AG04449 (cell line): Measurements from ENCODE around the gene CHD5.

ENCODE experiments used
- CTCF ChIA-PET: fragments of 350-600 bp; formaldehyde crosslinking; extraction: SDS; loops from one replicate; lab custom pipeline; 2021; ENCODE audit warnings: antibody characterized with exemption; lab: Yijun Ruan, JAX
- POLR2A ChIA-PET: fragments of 400-600, 350-600 bp; formaldehyde crosslinking; extraction: SDS; loops from one replicate; lab custom pipeline; 2020; ENCODE audit warnings: antibody characterized with exemption, inconsistent platforms; lab: Yijun Ruan, JAX
- DNase-seq: peaks from one replicate; pipeline ENCODE4 v3.0.0-alpha.2; 2010; ENCODE audit warnings: low read depth, low spot score
- H3K4me3 ChIP-seq: 2 replicates; pipeline ENCODE4 v1.5.1; 2011; ENCODE audit warnings: low read depth, mild to moderate bottlenecking, control low read depth, low read length
- TF ChIP-seq, protein P1 (sequence below): IDR thresholded peaks from one replicate; pipeline ENCODE4 v1.5.1; 2011; ENCODE audit warnings: mild to moderate bottlenecking, moderate library complexity, low read length, control low read depth, inconsistent platforms; ENCODE audit not compliant: insufficient read depth; ENCODE audit errors: missing control alignments

The CHD5 gene

DNA sequence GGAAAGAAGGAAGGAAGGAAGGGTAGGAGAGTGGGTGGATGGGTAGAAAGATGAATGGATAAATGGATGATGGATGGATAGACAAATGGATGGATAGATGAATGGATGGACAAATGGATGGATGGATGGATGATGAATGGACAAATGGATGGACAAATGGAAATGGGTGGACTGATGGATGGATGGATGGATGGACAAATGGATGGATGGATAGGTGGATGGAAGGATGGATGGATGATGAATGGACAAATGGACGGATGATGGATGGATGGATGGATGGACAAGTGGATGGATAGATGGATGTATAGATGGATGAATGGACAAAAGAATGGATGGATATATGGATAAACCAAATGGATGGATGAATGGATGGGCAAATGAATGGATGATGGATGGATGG lies 30.5 kb downstream of the CHD5 start:
- no peak for DNase-seq
- TF ChIP-seq, protein P1, sequence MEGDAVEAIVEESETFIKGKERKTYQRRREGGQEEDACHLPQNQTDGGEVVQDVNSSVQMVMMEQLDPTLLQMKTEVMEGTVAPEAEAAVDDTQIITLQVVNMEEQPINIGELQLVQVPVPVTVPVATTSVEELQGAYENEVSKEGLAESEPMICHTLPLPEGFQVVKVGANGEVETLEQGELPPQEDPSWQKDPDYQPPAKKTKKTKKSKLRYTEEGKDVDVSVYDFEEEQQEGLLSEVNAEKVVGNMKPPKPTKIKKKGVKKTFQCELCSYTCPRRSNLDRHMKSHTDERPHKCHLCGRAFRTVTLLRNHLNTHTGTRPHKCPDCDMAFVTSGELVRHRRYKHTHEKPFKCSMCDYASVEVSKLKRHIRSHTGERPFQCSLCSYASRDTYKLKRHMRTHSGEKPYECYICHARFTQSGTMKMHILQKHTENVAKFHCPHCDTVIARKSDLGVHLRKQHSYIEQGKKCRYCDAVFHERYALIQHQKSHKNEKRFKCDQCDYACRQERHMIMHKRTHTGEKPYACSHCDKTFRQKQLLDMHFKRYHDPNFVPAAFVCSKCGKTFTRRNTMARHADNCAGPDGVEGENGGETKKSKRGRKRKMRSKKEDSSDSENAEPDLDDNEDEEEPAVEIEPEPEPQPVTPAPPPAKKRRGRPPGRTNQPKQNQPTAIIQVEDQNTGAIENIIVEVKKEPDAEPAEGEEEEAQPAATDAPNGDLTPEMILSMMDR, result no peak
- H3K4me3 ChIP-seq, result no peak overlapping the region
- ChIA-PET CTCF (no interaction called here), POLR2A (no interaction called here)

DNA sequence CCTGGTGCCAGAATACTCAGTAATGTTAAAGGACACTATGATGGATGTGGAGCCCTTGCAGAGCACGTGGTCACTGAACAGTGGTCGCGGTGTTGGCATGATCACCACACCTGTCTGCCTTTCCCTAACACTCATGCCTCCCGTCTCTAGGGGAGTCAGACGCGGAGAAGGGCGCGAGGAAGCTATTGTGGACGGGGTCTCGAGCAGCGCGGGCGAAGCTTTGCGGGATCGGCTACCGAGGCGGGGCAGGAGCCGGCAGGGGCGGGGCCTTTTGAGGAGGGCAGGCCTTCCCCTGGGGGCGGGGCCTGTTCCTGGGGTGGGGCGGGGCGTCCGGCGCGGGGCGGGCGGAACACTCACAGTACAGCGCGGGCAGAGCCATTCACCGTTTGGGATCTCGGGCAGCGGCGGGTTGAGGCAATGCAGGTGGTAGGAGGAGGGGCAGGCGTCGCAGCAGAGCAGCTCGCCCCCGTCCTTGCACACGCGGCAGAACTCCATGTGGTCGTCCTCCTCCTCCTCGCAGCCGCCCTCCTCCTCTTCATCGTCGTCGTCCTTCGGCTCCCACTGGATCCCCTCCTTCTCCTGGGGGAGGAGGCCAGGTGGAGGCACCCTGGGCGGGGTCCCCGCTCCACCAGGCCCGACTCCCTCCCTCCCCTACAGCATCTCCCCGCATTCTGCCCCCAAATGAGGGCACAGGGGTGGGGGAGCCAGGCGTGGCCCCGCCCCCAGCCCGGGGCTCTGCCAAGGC lies 31.5 kb downstream of the CHD5 start:
- no peak for DNase-seq
- CTCF ChIA-PET, result no interaction called here
- TF ChIP-seq, protein P1, result no peak
- no peak overlapping the region for H3K4me3 ChIP-seq
- POLR2A ChIA-PET, result no interaction called here

GRCh38 chr1:6145864-6146410 lies 34.2 kb downstream of the CHD5 start:
- ChIA-PET POLR2A (no interaction called here), CTCF (interaction anchor here (1.2 to 1.9 kb wide), 2 partner anchors 13 to 172 kb away, joined by 3 to 5 read pairs; no protein-coding TSS in a partner anchor)
- no peak overlapping the region for H3K4me3 ChIP-seq
- DNase-seq, result no peak
- TF ChIP-seq, protein P1, result no peak

DNA sequence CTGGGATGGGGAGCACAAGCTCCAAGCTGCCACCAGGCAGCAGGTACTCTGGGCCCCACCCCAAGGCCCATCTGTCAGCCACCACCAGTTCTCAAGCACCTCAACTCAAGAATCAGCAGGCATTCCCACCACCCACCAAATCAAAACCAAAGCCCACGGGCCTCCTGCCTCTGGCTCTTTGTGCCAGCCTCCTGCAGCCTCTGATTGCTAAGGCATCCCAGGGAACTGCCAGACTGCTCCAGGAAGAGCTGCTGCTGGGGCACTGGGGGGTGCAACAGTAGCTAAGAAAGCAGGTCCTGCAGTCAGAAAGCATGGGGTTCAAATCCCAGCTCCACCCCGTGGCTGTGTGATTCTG lies 34.7 kb downstream of the CHD5 start:
- TF ChIP-seq, protein P1, result no peak
- H3K4me3 ChIP-seq, result no peak overlapping the region
- no peak for DNase-seq
- ChIA-PET CTCF (interaction anchor here (1.2 to 1.9 kb wide), 2 partner anchors 14 to 173 kb away, joined by 3 to 5 read pairs; no protein-coding TSS in a partner anchor), POLR2A (no interaction called here)

DNA sequence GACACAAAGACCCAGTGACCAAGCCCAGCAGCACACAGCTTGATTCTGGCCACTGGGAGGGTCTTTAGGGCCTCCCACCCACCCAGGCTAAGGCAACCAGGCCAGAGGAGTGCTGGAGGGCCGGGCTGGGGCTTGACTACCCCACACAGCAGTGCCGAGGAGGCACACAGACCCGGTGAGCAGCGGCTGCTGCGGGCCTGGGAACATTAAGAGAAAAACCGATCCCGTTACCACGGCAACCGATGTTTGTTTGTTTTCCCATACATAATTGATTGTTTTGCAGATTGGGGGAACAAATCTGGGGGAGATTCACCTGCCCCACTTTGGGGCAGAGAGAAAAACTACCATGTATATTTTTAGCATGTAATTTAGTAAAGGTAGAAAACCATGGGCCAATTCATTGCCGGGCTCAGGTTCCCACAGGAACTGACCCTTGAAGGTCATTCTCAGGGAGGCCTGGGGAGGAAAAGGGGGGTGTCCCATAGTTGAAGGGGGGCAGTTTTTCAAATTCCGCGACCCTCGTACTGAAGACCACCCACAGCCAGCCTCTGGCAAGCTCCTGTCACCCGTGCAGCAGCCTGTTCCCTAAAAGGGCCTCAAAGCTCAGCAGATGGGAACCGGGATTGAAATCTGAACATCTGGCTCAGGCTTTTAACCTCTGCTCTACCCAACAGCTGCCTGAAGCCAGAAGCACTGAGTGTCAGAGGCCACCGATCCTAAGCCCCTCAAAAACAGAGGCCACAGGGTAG lies 35.3 kb downstream of the CHD5 start:
- TF ChIP-seq, protein P1, result no peak

GRCh38 chr1:6144175-6144574 lies 35.9 kb downstream of the CHD5 start:
- DNase-seq, result no peak
- TF ChIP-seq, protein P1, result no peak
- no peak overlapping the region for H3K4me3 ChIP-seq
- POLR2A ChIA-PET, result no interaction called here
- CTCF ChIA-PET, result interaction anchor here (1.9 kb wide), 1 partner anchor 15 kb away, joined by 5 read pairs; no protein-coding TSS in a partner anchor

More for the DNA sequence above, 35.3 kb downstream of the CHD5 start:
- POLR2A ChIA-PET, result no interaction called here
- H3K4me3 ChIP-seq, result no peak overlapping the region
- DNase-seq, result no peak
- CTCF ChIA-PET, result interaction anchor here (1.9 kb wide), 1 partner anchor 14 kb away, joined by 5 read pairs; no protein-coding TSS in a partner anchor
